Upper lobe of left lung (tissue), 4 donors: ENCODE data around the gene FLRT3.

ENCODE experiments used
- CTCF ChIP-seq, 6 experiments: fragments of 450-650 bp in 4 of 6; fragments of 200-600 bp in 2 of 6; sonication (generic) in 2 of 6; IDR thresholded peaks; one replicate each; pipeline ENCODE4 v1.5.1; 2016 to 2019; ENCODE audit warnings: antibody characterized with exemption in 6 of 6
- EP300 ChIP-seq, 4 donors: sonication (generic); formaldehyde crosslinking; IDR thresholded peaks; one replicate each; pipeline ENCODE4 v1.5.1; 2017; ENCODE audit warnings: antibody characterized with exemption in 4 of 4, control low read depth in 2 of 4
- POLR2A ChIP-seq, 4 donors: fragments of 450-650 bp; IDR thresholded peaks; one replicate each; pipeline ENCODE4 v1.5.1; 2016 to 2017; ENCODE audit warnings: antibody characterized with exemption in 4 of 4, mild to moderate bottlenecking in 2 of 4
- POLR2AphosphoS5 ChIP-seq, 2 donors: sonication (generic); formaldehyde crosslinking; IDR thresholded peaks; one replicate each; pipeline ENCODE4 v1.5.1; 2017; ENCODE audit warnings: antibody characterized with exemption in 2 of 2

- TF ChIP-seq CTCF (IDR thresholded peaks at IDR 0.05), result no peak
- TF ChIP-seq POLR2AphosphoS5 (IDR thresholded peaks at IDR 0.05), result no peak
- no peak for TF ChIP-seq POLR2A (IDR thresholded peaks at IDR 0.05)
- no peak for TF ChIP-seq EP300 (IDR thresholded peaks at IDR 0.05)
Measured at GRCh38 chr20:14295770-14296309, 41.6 kb downstream of the FLRT3 start.
